RWPE1 (cell line): Measurements from ENCODE around the gene NAALADL2.

Experiments
- CTCF ChIA-PET: fragments of 350-600 bp; sonication (Branson Sonifier 250); formaldehyde crosslinking; extraction: SDS; loops from one replicate; lab custom pipeline; 2021; lab: Yijun Ruan, JAX
- POLR2A ChIA-PET: fragments of 400-600 bp; formaldehyde crosslinking; extraction: SDS; loops from one replicate; lab custom pipeline; 2020; ENCODE audit warnings: antibody characterized with exemption; ENCODE audit not compliant: low non-redundant PET; lab: Yijun Ruan, JAX
- DNase-seq: peaks from one replicate; pipeline ENCODE4 v3.0.0; 2012; ENCODE audit warnings: low spot score
- H3K27ac ChIP-seq: fragments of 450-650 bp; 2 replicates; pipeline ENCODE4 v1.5.1; 2017
- CTCF ChIP-seq: fragments of 450-650 bp; conservative IDR thresholded peaks from 2 replicates; pipeline ENCODE4 v1.5.1; 2017; ENCODE audit warnings: low read depth, mild to moderate bottlenecking

NAALADL2 gene

GRCh38 chr3:175005193-175005592, 146.1 kb downstream of the NAALADL2 start:
- TF ChIP-seq CTCF = no peak
- CTCF ChIA-PET = interaction anchor here (0.6 kb wide), 1 partner anchor 83 kb away, joined by 3 read pairs; no protein-coding TSS in a partner anchor
- no peak for DNase-seq
- POLR2A ChIA-PET = no interaction called here
- H3K27ac ChIP-seq = no peak overlapping the region

- CTCF ChIA-PET = interaction anchor here (0.6 kb wide), 2 partner anchors 82 to 344 kb away, joined by 3 to 5 read pairs; no protein-coding TSS in a partner anchor
- no peak overlapping the region for H3K27ac ChIP-seq
- DNase-seq = no peak
- TF ChIP-seq CTCF = no peak
- POLR2A ChIA-PET = no interaction called here
These were observed 146.7 kb downstream of the NAALADL2 start for GRCh38 chr3:175005881-175006280.

- no peak for TF ChIP-seq CTCF
- CTCF ChIA-PET = no interaction called here
- no peak overlapping the region for H3K27ac ChIP-seq
- POLR2A ChIA-PET = no interaction called here
- DNase-seq = no peak
These were observed 148.2 kb downstream of the NAALADL2 start for GRCh38 chr3:175007306-175007705.

GRCh38 chr3:175009295-175009694, 150.2 kb downstream of the NAALADL2 start:
- TF ChIP-seq CTCF = no peak
- ChIA-PET POLR2A (no interaction called here), CTCF (interaction anchor here (0.6 kb wide), 1 partner anchor 187 kb away, joined by 3 read pairs; no protein-coding TSS in a partner anchor)
- no peak for DNase-seq
- no peak overlapping the region for H3K27ac ChIP-seq

- TF ChIP-seq CTCF = no peak
- DNase-seq = no peak
- ChIA-PET POLR2A (no interaction called here), CTCF (no interaction called here)
- no peak overlapping the region for H3K27ac ChIP-seq
These were observed 156.0 kb downstream of the NAALADL2 start for GRCh38 chr3:175015056-175015635.

GRCh38 chr3:175018946-175019727, 160.0 kb downstream of the NAALADL2 start:
- ChIA-PET POLR2A (no interaction called here), CTCF (no interaction called here)
- no peak for DNase-seq
- no peak for TF ChIP-seq CTCF
- no peak overlapping the region for H3K27ac ChIP-seq
